ENCODE data around the gene LCN6.
"Not testable (repeated sequence)": the region's sequence is repeated elsewhere in the genome, so short reads cannot be mapped to it uniquely, and the experiment has no call there.

Gene LCN6

DNA sequence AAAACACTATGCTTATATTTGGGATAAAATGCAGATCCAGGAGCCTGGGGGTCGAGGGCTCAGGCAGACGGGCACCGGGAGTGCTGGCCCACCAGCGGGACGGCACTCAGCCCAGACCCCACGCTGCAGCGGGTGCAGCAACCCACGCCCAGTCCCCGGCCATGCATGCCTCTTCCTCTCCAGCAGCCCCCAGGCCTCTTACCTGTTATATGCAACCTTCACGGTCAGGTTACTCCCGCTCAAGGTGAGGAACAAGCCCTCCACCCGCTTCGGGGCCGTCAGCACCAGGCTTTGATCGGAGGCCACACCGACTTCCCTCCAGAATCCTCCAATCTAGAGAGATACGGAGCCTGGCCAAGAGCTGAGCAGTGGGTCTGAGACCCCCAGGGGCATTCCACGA is 8.5 kb upstream of the LCN6 start:
- TF ChIP-seq, protein P1, sequence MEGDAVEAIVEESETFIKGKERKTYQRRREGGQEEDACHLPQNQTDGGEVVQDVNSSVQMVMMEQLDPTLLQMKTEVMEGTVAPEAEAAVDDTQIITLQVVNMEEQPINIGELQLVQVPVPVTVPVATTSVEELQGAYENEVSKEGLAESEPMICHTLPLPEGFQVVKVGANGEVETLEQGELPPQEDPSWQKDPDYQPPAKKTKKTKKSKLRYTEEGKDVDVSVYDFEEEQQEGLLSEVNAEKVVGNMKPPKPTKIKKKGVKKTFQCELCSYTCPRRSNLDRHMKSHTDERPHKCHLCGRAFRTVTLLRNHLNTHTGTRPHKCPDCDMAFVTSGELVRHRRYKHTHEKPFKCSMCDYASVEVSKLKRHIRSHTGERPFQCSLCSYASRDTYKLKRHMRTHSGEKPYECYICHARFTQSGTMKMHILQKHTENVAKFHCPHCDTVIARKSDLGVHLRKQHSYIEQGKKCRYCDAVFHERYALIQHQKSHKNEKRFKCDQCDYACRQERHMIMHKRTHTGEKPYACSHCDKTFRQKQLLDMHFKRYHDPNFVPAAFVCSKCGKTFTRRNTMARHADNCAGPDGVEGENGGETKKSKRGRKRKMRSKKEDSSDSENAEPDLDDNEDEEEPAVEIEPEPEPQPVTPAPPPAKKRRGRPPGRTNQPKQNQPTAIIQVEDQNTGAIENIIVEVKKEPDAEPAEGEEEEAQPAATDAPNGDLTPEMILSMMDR (conservative IDR thresholded peaks at IDR 0.05; ENCODE audit: low read length), result no peak
- TF ChIP-seq EZH2phosphoT487 (IDR thresholded peaks at IDR 0.05; ENCODE audit: borderline replicate concordance), result no peak
- no peak overlapping the region for H3K9ac ChIP-seq (ENCODE audit: low read depth, low read length, poor library complexity, severe bottlenecking)
- H3K4me2 ChIP-seq (ENCODE audit: low read depth, low read length, poor library complexity, severe bottlenecking), result no peak overlapping the region

DNA sequence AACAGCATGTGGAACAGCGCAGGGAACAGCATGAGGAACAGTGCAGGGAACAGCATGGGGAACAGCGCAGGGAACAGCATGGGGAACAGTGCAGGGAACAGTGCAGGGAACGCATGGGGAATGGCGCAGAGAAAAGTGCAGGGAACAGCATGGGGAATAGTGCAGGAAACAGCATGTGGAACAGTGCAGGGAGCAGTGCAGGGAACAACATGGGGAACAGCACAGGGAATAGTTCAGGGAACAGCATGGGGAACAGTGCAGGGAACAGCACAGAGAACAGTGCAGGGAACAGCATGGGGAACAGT is 7.8 kb upstream of the LCN6 start:
- peaks cover 9% of the 10 kb centered on the region; the same call in 1 of the 2 replicates for H3K9me3 ChIP-seq (ENCODE audit: insufficient read depth, low read depth, low read length)
- H4K20me1 ChIP-seq (ENCODE audit: insufficient read depth, low read length, poor library complexity, severe bottlenecking), result no peaks in the 10 kb centered on the region
- no peaks in the 10 kb centered on the region for H3K27me3 ChIP-seq (ENCODE audit: insufficient read depth, low read length, poor library complexity, severe bottlenecking)
- H3K9ac ChIP-seq (ENCODE audit: low read depth, low read length, poor library complexity, severe bottlenecking), result no peak overlapping the region
- H2AFZ ChIP-seq (ENCODE audit: low read length), result no peak overlapping the region
- no peaks in the 10 kb centered on the region for H3F3A ChIP-seq (ENCODE audit: low read depth)
- H3K79me2 ChIP-seq (ENCODE audit: insufficient read depth, low read length), result no peaks in the 10 kb centered on the region
- H3K9me2 ChIP-seq (replicated peaks; ENCODE audit: low read depth, low read length), result no peaks in the 10 kb centered on the region
- TF ChIP-seq, protein P1 (conservative IDR thresholded peaks at IDR 0.05; ENCODE audit: low read length), result no peak
- no peak for TF ChIP-seq EZH2phosphoT487 (IDR thresholded peaks at IDR 0.05; ENCODE audit: borderline replicate concordance)
- H3K36me3 ChIP-seq (ENCODE audit: insufficient read depth, low read length), result no peaks in the 10 kb centered on the region
- H3K4me2 ChIP-seq (ENCODE audit: low read depth, low read length, poor library complexity, severe bottlenecking), result no peak overlapping the region
- H3K4me1 ChIP-seq (ENCODE audit: insufficient read depth, low read length, poor library complexity, severe bottlenecking), result no peaks in the 10 kb centered on the region
- no peak overlapping the region for H3K4me3 ChIP-seq (ENCODE audit: low read length, poor library complexity, severe bottlenecking)

More for the DNA sequence above, 8.5 kb upstream of the LCN6 start:
- H2AFZ ChIP-seq (ENCODE audit: low read length), result no peak overlapping the region
- no peaks in the 10 kb centered on the region for H3K27me3 ChIP-seq (ENCODE audit: insufficient read depth, low read length, poor library complexity, severe bottlenecking)
- no peaks in the 10 kb centered on the region for H3F3A ChIP-seq (ENCODE audit: low read depth)
- no peaks in the 10 kb centered on the region for H3K9me2 ChIP-seq (replicated peaks; ENCODE audit: low read depth, low read length)
- H3K4me3 ChIP-seq (ENCODE audit: low read length, poor library complexity, severe bottlenecking), result no peak overlapping the region
- no peaks in the 10 kb centered on the region for H3K79me2 ChIP-seq (ENCODE audit: insufficient read depth, low read length)
- 0 out of 2 replicates have a peak, but pooled peaks cover 2% of the 10 kb centered on the region for H3K9me3 ChIP-seq (ENCODE audit: insufficient read depth, low read depth, low read length)
- no peaks in the 10 kb centered on the region for H3K36me3 ChIP-seq (ENCODE audit: insufficient read depth, low read length)
- no peaks in the 10 kb centered on the region for H3K4me1 ChIP-seq (ENCODE audit: insufficient read depth, low read length, poor library complexity, severe bottlenecking)
- no peaks in the 10 kb centered on the region for H4K20me1 ChIP-seq (ENCODE audit: insufficient read depth, low read length, poor library complexity, severe bottlenecking)

DNA sequence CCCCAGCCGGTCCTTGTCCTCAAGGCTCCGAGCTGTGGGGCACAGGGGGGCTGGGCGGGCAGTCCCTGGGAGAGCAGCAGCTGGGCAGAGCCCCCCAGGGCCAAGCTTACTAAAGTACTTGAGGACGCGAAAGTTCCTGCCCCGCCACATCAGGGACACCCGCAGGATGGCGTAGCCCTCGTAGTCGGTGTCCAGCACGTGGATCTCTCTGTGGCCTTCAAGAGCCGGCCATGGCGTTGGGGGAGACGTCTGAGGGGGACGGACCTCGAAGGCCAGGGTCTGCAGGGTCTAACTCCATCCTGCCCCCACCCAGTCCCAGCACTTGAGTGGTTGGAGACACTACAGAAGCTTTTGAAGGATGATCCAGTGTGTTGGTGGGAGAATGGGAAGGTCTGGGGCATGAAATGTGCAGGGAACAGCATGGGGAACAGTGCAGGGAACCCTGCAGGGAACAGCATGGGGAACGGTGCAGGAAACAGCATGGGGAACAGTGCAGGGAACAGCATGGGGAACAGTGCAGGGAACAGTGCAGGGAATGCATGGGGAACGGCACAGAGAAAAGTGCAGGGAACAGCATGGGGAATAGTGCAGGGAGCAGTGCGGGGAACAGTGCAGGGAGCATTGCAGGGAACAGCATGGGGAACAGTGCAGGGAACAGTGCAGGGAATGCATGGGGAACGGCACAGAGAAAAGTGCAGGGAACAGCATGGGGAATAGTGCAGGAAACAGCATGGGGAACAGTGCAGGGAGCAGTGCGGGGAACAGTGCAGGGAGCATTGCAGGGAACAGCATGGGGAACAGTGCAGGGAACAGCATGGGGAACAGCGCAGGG is 7.2 kb upstream of the LCN6 start:
- H3K4me1 ChIP-seq (ENCODE audit: insufficient read depth, low read length, poor library complexity, severe bottlenecking); H3K9me2 ChIP-seq (replicated peaks; ENCODE audit: low read depth, low read length); H3K79me2 ChIP-seq (ENCODE audit: insufficient read depth, low read length); H3K27me3 ChIP-seq (ENCODE audit: insufficient read depth, low read length, poor library complexity, severe bottlenecking); H3K4me3 ChIP-seq (ENCODE audit: low read length, poor library complexity, severe bottlenecking); H4K20me1 ChIP-seq (ENCODE audit: insufficient read depth, low read length, poor library complexity, severe bottlenecking); H3K9ac ChIP-seq (ENCODE audit: low read depth, low read length, poor library complexity, severe bottlenecking); H3F3A ChIP-seq (ENCODE audit: low read depth); H2AFZ ChIP-seq (ENCODE audit: low read length); H3K4me2 ChIP-seq (ENCODE audit: low read depth, low read length, poor library complexity, severe bottlenecking); H3K9me3 ChIP-seq (ENCODE audit: insufficient read depth, low read depth, low read length); H3K36me3 ChIP-seq (ENCODE audit: insufficient read depth, low read length): not testable (repeated sequence)

Data from Loucy (cell line).